Measurements from ENCODE around the gene HTATIP2.

DNA sequence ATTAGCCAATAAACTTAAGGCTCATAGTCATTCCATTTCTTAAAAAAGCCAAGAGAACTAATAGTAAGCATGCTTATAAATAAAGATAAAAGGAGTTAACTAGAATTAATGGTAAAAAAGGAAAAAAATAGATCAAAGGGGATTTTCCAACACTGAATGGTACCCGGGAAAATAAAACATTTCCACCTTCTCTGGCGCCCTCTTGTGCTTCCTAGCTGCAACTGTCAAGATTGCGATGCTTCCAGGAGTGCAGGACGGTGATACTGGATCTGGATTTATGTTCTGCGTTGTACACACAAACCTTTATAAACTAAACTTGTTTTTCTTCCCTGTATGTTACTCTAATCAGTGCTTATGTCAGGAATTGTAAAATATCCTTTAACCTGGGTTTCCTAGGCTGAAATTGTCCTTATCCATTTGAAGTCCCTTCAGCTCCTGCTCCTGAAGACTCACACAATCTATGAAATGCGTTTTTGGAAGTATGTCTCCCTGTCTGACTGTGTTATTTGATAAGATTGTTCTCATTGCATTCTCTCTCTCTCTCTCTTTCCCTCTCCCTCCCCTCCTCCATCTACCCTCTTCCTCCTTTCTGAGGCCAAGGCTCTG is 9.6 kb upstream of the HTATIP2 start:
- TF ChIP-seq POLR2A (IDR thresholded peaks at IDR 0.05; ENCODE audit: low read depth, low read length), result no peak
- TF ChIP-seq CTCF (IDR thresholded peaks at IDR 0.05; ENCODE audit: extremely low read depth in 1 of 2, insufficient read depth in 1 of 2, low read depth in 1 of 2, low read length in 2 of 2), result peak; percentile 71 to 74
- TF ChIP-seq, protein P1, sequence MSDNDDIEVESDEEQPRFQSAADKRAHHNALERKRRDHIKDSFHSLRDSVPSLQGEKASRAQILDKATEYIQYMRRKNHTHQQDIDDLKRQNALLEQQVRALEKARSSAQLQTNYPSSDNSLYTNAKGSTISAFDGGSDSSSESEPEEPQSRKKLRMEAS (IDR thresholded peaks at IDR 0.05; ENCODE audit: insufficient read depth, insufficient read length), result no peak
- TF ChIP-seq POLR2AphosphoS5 (IDR thresholded peaks at IDR 0.05; ENCODE audit: insufficient read depth, low read depth, low read length), result no peak
- TF ChIP-seq FOS (IDR thresholded peaks at IDR 0.05; ENCODE audit: borderline replicate concordance, insufficient read depth, low read length), result no peak
- TF ChIP-seq GATA2 (IDR thresholded peaks at IDR 0.05; ENCODE audit: insufficient read depth, insufficient read length, low read depth, low read length), result no peak
- no peak for TF ChIP-seq JUN (IDR thresholded peaks at IDR 0.05; ENCODE audit: borderline replicate concordance, insufficient read depth, insufficient read length, low read depth)
- TF ChIP-seq EZH2 (IDR thresholded peaks at IDR 0.05; ENCODE audit: borderline replicate concordance, low read depth, low read length, severe bottlenecking), result no peak
- TF ChIP-seq MYC (IDR thresholded peaks at IDR 0.05; ENCODE audit: low read depth, low read length), result no peak

Data from endothelial cell of umbilical vein (primary cell).